Measurements from ENCODE around the gene NOVA2.

Gene NOVA2

DNA sequence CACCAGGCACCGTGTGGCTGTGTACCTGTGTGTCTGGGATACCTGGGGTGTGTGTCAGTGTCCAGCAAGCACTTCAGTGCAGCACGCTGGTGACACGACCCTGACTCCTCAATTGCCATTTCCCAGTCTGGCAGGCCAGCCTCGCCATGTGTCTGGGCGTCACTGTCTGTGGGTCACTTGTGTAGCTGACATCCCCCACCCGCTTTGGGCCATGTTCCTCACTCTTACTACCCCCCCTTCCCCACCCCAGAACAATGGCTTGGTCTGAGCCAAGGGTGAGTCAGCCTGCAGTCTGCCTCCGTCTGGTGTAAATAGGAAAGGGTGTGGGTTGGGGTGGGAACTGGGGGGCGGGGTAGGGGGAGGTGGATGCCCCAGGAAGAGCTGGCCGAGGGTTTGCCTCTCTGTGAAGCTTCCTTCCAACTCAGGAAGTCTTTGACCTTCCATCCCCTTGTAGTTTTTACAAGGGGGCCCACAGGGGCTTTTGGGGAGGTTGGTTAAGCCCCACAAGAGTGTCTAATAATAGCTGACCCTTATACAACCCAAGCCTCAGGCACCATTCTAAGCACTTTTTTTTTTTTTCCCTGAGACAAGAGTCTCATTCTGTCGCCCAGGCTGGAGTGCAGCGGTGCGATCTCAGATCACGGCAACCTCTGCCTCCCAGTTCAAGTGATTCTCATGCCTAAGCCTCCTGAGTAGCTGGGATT, 17.6 kb downstream of the NOVA2 start:
- in situ Hi-C loops (cut with MboI; ENCODE audit: low sequenced_read_pairs, unreplicated experiment), result no loop called here
- DNase-seq (ENCODE audit: low spot score), result no peak
- TF ChIP-seq, protein P1, sequence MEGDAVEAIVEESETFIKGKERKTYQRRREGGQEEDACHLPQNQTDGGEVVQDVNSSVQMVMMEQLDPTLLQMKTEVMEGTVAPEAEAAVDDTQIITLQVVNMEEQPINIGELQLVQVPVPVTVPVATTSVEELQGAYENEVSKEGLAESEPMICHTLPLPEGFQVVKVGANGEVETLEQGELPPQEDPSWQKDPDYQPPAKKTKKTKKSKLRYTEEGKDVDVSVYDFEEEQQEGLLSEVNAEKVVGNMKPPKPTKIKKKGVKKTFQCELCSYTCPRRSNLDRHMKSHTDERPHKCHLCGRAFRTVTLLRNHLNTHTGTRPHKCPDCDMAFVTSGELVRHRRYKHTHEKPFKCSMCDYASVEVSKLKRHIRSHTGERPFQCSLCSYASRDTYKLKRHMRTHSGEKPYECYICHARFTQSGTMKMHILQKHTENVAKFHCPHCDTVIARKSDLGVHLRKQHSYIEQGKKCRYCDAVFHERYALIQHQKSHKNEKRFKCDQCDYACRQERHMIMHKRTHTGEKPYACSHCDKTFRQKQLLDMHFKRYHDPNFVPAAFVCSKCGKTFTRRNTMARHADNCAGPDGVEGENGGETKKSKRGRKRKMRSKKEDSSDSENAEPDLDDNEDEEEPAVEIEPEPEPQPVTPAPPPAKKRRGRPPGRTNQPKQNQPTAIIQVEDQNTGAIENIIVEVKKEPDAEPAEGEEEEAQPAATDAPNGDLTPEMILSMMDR (IDR thresholded peaks at IDR 0.05; ENCODE audit: borderline replicate concordance, control extremely low read depth, extremely low read depth, insufficient read depth, missing control alignments), result no peak

DNA sequence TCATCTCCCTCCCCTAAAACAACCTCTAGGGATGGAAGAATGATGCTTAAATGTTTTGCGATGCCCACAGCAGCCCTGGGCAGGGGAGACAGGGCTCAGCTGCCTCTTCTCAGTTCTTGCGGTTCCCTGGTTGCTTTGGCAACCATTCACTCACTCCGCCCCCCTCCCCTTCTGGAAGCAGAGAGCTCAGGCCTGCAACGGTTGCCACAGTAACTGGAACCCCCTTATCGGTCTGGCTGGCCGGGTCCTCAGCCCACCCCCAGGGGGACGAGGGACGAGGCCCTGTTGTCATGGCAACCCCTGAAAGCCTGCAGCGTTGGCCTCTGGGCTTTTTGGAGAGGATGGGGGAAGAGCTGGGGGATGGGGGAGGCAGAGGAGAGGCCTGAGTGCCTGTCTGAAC, 19.5 kb downstream of the NOVA2 start:
- no peak for DNase-seq (ENCODE audit: low spot score)
- TF ChIP-seq, protein P1 (IDR thresholded peaks at IDR 0.05; ENCODE audit: borderline replicate concordance, control extremely low read depth, extremely low read depth, insufficient read depth, missing control alignments), result no peak
- in situ Hi-C loops (cut with MboI; ENCODE audit: low sequenced_read_pairs, unreplicated experiment), result no loop called here

DNA sequence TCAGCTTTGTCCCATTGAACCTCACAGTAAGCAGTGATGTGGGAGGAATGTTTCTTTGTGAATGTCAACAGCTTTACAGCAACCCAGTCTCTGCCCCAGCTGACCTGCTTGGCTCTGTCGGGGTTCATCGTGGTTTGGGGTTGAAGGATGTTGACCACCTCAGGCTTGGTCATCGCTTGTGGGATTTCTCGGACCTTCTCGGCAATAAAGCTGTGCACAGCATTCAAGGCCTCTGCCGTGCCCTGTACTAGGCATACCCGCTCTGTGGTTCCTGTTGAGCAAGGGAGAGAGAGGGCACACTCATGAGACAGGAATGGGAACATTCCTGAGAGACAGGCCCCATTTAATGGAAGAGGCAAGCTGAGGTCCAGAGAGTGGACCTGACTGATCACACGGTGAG, 20.0 kb downstream of the NOVA2 start:
- no peak for DNase-seq (ENCODE audit: low spot score)
- in situ Hi-C loops (cut with MboI; ENCODE audit: low sequenced_read_pairs, unreplicated experiment), result no loop called here
- TF ChIP-seq, protein P1 (IDR thresholded peaks at IDR 0.05; ENCODE audit: borderline replicate concordance, control extremely low read depth, extremely low read depth, insufficient read depth, missing control alignments), result no peak

DNA sequence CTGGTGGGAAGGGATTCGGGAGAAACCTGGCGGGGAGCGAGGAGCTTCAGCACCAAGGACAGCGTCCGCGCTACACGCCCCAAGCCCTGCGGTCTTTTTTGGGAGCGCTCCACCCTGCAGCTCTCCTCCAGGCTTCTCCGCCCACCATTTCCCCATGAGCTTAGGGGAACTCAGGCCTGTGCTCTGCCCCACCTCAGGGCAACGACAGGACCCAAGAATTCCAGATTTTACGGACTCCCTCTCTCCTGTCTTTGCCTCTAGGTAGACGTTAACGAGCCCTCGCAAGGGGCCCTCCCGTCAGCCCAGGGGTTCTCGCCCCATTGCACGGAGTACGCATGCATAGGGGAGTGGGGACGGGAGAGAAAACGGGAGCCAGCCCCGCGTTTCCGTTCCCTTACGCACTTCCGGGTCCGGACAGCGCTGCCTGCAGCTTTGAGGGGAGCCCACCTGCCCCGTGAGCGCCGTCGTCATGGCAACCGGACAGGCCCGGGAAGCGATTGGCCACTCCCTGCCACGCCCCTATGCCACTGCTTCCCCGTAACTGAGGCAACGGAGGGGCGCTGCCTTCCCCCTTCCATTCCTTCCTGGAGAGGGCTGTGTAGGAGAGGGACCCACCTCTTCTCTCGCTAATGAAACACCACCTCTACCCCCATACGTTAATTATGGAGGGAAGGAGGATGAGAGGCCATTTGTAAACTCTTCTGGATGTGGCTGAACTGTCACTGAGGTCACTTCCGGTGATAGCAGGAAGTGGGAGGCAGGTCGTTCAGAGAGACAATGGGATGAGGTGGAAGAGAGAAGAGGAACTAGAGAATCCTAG, 20.8 kb downstream of the NOVA2 start:
- in situ Hi-C loops (cut with MboI; ENCODE audit: low sequenced_read_pairs, unreplicated experiment), result no loop called here
- peak; percentile 80 for DNase-seq (ENCODE audit: low spot score)
- TF ChIP-seq, protein P1 (IDR thresholded peaks at IDR 0.05; ENCODE audit: borderline replicate concordance, control extremely low read depth, extremely low read depth, insufficient read depth, missing control alignments), result no peak

DNA sequence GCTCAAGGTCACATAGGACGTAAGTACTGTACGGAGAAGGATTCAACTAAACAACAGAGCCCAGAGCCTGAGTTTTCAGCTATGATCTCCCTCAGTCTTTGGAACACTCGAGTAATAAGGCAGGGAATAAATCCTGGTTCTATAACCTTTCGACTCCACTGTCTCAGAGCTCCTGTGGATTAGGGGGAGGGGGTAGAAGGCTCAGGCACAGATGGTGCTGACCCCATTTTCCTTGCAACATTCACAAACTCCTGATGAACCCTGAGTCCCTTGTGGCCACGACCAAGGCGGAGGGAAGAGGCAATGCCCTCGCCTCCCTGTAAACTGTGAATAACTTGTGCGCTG, 21.4 kb downstream of the NOVA2 start:
- DNase-seq (ENCODE audit: low spot score), result no peak
- in situ Hi-C loops (cut with MboI; ENCODE audit: low sequenced_read_pairs, unreplicated experiment), result no loop called here

DNA sequence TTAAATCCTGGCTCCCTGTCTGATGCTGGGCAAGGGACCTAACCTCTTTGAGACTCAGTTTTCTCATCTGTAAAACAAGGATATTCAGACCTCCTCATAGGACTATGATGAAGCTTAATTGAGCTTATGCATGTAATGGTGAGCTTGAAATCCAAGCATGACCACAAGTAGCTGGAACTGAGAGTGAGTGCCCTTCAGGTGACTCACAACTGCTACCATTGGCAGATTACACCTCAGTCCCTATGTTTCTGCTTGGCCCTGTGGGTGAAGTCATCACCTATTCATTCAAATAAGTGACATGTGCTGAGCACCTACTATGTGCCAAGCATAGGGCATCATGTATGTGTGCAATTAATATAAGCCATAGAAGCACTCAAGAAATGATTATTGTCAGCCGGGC, 25.7 kb downstream of the NOVA2 start:
- in situ Hi-C loops (cut with MboI; ENCODE audit: low sequenced_read_pairs, unreplicated experiment), result no loop called here
- DNase-seq (ENCODE audit: low spot score), result no peak
- TF ChIP-seq, protein P1 (IDR thresholded peaks at IDR 0.05; ENCODE audit: borderline replicate concordance, control extremely low read depth, extremely low read depth, insufficient read depth, missing control alignments), result no peak

More for the DNA sequence above, 21.4 kb downstream of the NOVA2 start:
- TF ChIP-seq, protein P1 (IDR thresholded peaks at IDR 0.05; ENCODE audit: borderline replicate concordance, control extremely low read depth, extremely low read depth, insufficient read depth, missing control alignments), result no peak
